T-helper 2 cell treated with Interferon-gamma antibody and Interleukin-4, amounts not matched to agents 5 μg/mL and 100 μg/mL, for 36 hours (primary cell): ENCODE data around the gene CNTN5.

Experiments used
- DNase-seq: peaks from one replicate; pipeline ENCODE4 v3.0.0; 2021; ENCODE audit warnings: low spot score
- H3K27ac Mint-ChIP-seq: one replicate; pipeline ENCODE4 v1.8.0; 2021; ENCODE audit warnings: mild to moderate bottlenecking, mixed read lengths
- H3K27me3 Mint-ChIP-seq: one replicate; pipeline ENCODE4 v1.8.0; 2021; ENCODE audit warnings: low read depth, mixed read lengths
- H3K36me3 Mint-ChIP-seq: one replicate; pipeline ENCODE4 v1.8.0; 2021; ENCODE audit warnings: low read depth, mixed read lengths
- H3K4me1 Mint-ChIP-seq: one replicate; pipeline ENCODE4 v1.8.0; 2021; ENCODE audit warnings: low read depth, mixed read lengths
- H3K4me3 Mint-ChIP-seq: one replicate; pipeline ENCODE4 v1.8.0; 2022; ENCODE audit warnings: mild to moderate bottlenecking, moderate library complexity, mixed read lengths
- H3K9me3 Mint-ChIP-seq: one replicate; pipeline ENCODE4 v1.8.0; 2021; ENCODE audit warnings: mixed read lengths

CNTN5 gene

GRCh38 chr11:99418927-99419720 is 398.4 kb downstream of the CNTN5 start:
- no peak for DNase-seq
- no peaks in the 10 kb centered on the region for H3K36me3 Mint-ChIP-seq
- no peaks in the 10 kb centered on the region for H3K27me3 Mint-ChIP-seq
- no peaks in the 10 kb centered on the region for H3K4me1 Mint-ChIP-seq
- H3K27ac Mint-ChIP-seq = no peak overlapping the region
- H3K9me3 Mint-ChIP-seq = peaks cover 29% of the 10 kb centered on the region
- no peak overlapping the region for H3K4me3 Mint-ChIP-seq

GRCh38 chr11:99419991-99420390 is 399.2 kb downstream of the CNTN5 start:
- no peaks in the 10 kb centered on the region for H3K36me3 Mint-ChIP-seq
- no peak overlapping the region for H3K4me3 Mint-ChIP-seq
- no peak overlapping the region for H3K27ac Mint-ChIP-seq
- DNase-seq = no peak
- no peaks in the 10 kb centered on the region for H3K4me1 Mint-ChIP-seq
- H3K9me3 Mint-ChIP-seq = peaks cover 28% of the 10 kb centered on the region
- no peaks in the 10 kb centered on the region for H3K27me3 Mint-ChIP-seq

GRCh38 chr11:99422581-99423427 is 402.1 kb downstream of the CNTN5 start:
- no peaks in the 10 kb centered on the region for H3K4me1 Mint-ChIP-seq
- no peak for DNase-seq
- no peak overlapping the region for H3K4me3 Mint-ChIP-seq
- H3K27me3 Mint-ChIP-seq = no peaks in the 10 kb centered on the region
- H3K9me3 Mint-ChIP-seq = peaks cover 26% of the 10 kb centered on the region
- no peaks in the 10 kb centered on the region for H3K36me3 Mint-ChIP-seq
- no peak overlapping the region for H3K27ac Mint-ChIP-seq

DNA sequence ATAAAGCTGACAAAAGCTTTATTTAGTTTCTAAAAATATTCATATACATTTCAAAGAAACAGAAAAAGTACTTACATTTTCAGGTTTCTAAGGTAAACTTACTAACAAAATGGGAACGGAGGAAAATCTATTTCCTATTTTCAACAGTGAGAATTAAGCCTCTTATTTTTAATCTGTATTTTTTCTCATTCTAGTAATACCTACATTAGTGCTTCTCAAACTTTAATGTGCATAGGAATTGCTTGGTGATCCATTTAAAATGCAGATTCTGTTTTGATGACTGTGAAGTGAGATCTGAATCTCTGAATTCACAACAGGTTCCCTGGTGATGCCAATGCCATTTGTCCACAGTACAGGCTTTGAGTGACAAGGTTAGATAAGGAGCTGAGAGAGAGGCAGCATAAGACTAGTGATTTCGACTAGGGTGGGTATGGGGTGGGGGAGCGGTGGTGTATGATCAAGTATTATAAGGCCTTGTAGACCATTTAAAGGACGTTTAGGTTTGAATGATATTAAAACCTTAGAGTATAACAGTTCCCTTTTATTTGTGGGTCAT is 402.8 kb downstream of the CNTN5 start:
- peaks cover 26% of the 10 kb centered on the region for H3K9me3 Mint-ChIP-seq
- DNase-seq = no peak
- no peak overlapping the region for H3K4me3 Mint-ChIP-seq
- no peak overlapping the region for H3K27ac Mint-ChIP-seq
- no peaks in the 10 kb centered on the region for H3K27me3 Mint-ChIP-seq
- no peaks in the 10 kb centered on the region for H3K36me3 Mint-ChIP-seq
- no peaks in the 10 kb centered on the region for H3K4me1 Mint-ChIP-seq

GRCh38 chr11:99424313-99425084 is 403.8 kb downstream of the CNTN5 start:
- Mint-ChIP-seq H3K4me1 (no peaks in the 10 kb centered on the region), H3K4me3 (no peak overlapping the region), H3K27me3 (no peaks in the 10 kb centered on the region), H3K9me3 (peaks cover 23% of the 10 kb centered on the region), H3K36me3 (no peaks in the 10 kb centered on the region), H3K27ac (no peak overlapping the region)
- DNase-seq = no peak

DNA sequence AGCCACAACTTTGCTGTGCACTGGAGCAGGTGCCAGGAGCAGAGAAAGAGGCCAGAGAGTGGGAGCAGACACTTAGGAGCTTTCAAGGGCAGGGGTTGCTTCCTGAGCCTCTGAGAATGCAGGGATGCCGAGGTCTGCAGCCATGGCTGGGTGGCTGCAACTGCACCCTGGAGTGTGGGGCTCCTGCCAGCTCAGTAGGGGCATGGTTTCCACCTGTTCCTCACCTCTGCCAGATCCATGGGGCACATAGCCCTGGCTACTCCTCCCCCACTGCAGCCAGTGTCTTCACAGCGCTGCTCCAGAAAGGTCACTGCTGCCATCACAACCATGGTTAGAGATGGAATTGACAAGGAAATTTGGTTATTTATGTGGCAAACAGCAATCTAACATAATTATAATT is 404.8 kb downstream of the CNTN5 start:
- Mint-ChIP-seq H3K4me3 (no peak overlapping the region), H3K27me3 (no peaks in the 10 kb centered on the region), H3K4me1 (no peaks in the 10 kb centered on the region), H3K27ac (no peak overlapping the region), H3K9me3 (peaks cover 23% of the 10 kb centered on the region), H3K36me3 (no peaks in the 10 kb centered on the region)
- no peak for DNase-seq

- H3K4me1 Mint-ChIP-seq = no peaks in the 10 kb centered on the region
- H3K27ac Mint-ChIP-seq = no peak overlapping the region
Observed at GRCh38 chr11:99432677-99433076, 411.9 kb downstream of the CNTN5 start.

DNA sequence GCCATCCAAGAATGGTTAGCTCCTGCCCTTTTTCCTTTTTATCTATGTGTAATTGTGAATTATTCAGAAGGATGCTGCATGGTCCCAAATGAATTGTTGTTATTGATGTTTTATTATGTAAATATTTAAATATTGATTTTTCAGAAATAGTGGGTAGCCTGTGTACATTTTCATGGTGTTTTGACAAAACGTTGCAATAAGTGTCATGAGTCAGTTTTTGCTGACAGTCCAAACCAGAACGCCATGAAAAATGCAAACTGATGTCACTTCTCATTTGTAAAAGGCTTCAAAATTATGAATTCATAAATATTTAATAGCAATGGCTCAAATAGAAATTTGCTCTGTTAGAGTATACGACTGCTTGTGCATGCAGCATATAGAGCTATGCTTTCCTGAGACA is 422.5 kb downstream of the CNTN5 start:
- Mint-ChIP-seq H3K9me3 (peaks cover 20% of the 10 kb centered on the region), H3K4me1 (no peaks in the 10 kb centered on the region), H3K4me3 (no peak overlapping the region), H3K27ac (no peak overlapping the region), H3K27me3 (no peaks in the 10 kb centered on the region), H3K36me3 (no peaks in the 10 kb centered on the region)
- DNase-seq = no peak

More at GRCh38 chr11:99432677-99433076, 411.9 kb downstream of the CNTN5 start:
- Mint-ChIP-seq H3K36me3 (no peaks in the 10 kb centered on the region), H3K9me3 (peaks cover 28% of the 10 kb centered on the region), H3K4me3 (no peak overlapping the region), H3K27me3 (no peaks in the 10 kb centered on the region)
- no peak for DNase-seq

DNA sequence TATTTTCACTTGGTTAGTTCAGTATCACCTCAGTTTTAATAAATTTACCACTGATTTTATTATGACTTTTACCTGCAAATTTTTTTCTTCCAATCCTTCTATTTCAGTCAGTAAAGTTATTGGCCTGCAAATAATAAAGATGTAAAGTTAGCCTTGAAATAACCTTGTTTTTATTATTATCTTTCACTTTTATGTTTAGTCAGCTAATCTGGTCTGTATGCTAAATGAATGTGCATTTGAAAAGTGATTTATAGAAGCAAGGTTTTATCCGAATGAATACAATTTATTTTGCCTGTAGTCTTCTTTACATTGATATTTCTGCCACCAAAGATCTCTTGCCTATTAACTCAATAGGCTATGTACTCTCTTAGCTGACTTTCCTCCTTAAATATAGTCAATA is 425.7 kb downstream of the CNTN5 start:
- no peak overlapping the region for H3K27ac Mint-ChIP-seq
- peaks cover 13% of the 10 kb centered on the region for H3K9me3 Mint-ChIP-seq
- no peaks in the 10 kb centered on the region for H3K27me3 Mint-ChIP-seq
- H3K36me3 Mint-ChIP-seq = no peaks in the 10 kb centered on the region
- no peaks in the 10 kb centered on the region for H3K4me1 Mint-ChIP-seq
- no peak for DNase-seq
- H3K4me3 Mint-ChIP-seq = no peak overlapping the region

DNA sequence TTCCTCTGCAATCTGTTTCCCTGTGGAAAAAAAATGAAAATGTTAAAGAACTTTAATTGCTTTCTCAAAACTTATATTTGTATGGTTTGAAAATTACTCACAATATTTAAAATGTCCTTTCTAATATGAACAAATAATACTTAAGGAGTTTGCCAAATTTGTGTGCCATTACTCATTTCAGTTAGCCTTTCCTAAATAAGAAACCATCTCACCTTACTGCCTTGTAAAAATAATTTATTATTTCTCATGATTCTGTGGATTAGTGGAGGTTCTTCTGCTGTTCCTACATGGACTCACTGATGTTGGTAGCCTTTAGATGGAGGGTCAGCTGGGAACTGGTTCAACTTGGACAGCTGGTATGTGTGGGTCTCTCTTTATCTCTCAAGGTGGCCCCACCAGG is 428.6 kb downstream of the CNTN5 start:
- Mint-ChIP-seq H3K36me3 (no peaks in the 10 kb centered on the region), H3K4me1 (no peaks in the 10 kb centered on the region), H3K9me3 (peaks cover 13% of the 10 kb centered on the region), H3K27ac (no peak overlapping the region), H3K27me3 (no peaks in the 10 kb centered on the region), H3K4me3 (no peak overlapping the region)
- no peak for DNase-seq

GRCh38 chr11:99452075-99452474 is 431.3 kb downstream of the CNTN5 start:
- no peaks in the 10 kb centered on the region for H3K36me3 Mint-ChIP-seq
- no peak overlapping the region for H3K4me3 Mint-ChIP-seq
- no peaks in the 10 kb centered on the region for H3K4me1 Mint-ChIP-seq
- H3K27ac Mint-ChIP-seq = no peak overlapping the region
- H3K9me3 Mint-ChIP-seq = peaks cover 16% of the 10 kb centered on the region
- DNase-seq = no peak
- H3K27me3 Mint-ChIP-seq = no peaks in the 10 kb centered on the region

- H3K4me1 Mint-ChIP-seq = no peaks in the 10 kb centered on the region
- no peaks in the 10 kb centered on the region for H3K36me3 Mint-ChIP-seq
- H3K27me3 Mint-ChIP-seq = no peaks in the 10 kb centered on the region
- no peak overlapping the region for H3K4me3 Mint-ChIP-seq
- no peak overlapping the region for H3K27ac Mint-ChIP-seq
- peaks cover 15% of the 10 kb centered on the region for H3K9me3 Mint-ChIP-seq
- no peak for DNase-seq
Observed at GRCh38 chr11:99461913-99462312, 441.2 kb downstream of the CNTN5 start.

DNA sequence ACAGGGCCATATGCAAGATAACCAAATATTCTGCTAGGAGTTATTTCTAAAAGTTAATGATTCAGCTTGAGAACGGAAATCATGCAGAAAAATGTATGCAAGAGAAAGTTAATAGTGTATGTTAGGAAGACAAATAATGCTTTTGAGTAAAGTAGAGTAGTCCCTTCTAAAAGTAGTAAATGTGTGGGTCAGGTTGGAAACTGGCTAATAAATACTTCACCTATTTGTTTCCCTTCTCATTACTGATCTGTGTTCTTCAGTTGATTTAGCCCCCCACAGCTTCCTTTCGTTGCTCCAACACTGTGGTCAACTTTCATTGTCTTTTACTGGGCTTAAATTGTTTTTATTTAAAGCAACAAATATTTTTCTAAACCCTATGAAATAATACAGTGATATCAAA is 444.2 kb downstream of the CNTN5 start:
- DNase-seq = no peak
- Mint-ChIP-seq H3K4me3 (no peak overlapping the region), H3K27me3 (no peaks in the 10 kb centered on the region), H3K9me3 (no peaks in the 10 kb centered on the region), H3K36me3 (no peaks in the 10 kb centered on the region), H3K27ac (no peak overlapping the region), H3K4me1 (no peaks in the 10 kb centered on the region)

- Mint-ChIP-seq H3K4me3 (no peak overlapping the region), H3K4me1 (no peaks in the 10 kb centered on the region), H3K27me3 (no peaks in the 10 kb centered on the region), H3K27ac (no peak overlapping the region), H3K9me3 (peaks cover 32% of the 10 kb centered on the region), H3K36me3 (no peaks in the 10 kb centered on the region)
- DNase-seq = no peak
Observed at GRCh38 chr11:99489581-99489980, 468.8 kb downstream of the CNTN5 start.
